ENCODE measurements around the gene QRFPR.
"Not testable (repeated sequence)": the region's sequence is repeated elsewhere in the genome, so short reads cannot be mapped to it uniquely, and the experiment has no call there.

The QRFPR gene

DNA sequence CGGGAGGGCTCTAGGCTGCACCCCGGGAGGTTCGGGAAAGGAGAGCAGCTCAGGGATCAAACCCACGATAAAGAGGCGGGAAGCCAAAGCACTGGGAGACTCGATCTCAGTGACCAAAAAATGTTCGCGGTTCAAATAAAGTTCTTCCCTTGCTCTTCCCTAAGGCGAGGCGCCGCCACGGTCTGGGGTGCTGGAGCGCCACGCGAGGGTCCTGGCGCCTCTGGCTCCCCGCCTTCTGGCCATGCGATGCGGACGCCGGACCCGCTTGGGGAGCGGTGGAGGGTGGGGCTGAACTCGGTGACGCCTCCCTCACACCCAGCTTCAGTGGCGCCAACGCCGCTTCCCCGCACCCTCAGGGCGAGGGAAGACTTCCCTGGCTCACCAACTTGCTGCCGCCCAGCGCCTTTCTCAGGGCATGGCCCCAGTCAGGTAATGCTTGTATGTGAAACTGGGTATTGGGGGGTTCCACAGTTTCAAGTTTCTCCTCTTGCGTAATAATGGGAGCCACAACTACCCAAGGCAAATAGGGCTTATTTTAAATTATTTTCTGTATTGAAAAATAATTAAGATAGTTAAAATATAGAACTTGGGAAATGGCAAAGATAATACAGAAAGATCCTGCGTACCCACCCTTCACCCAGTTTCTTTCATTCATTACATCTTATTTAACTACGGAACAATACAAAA is at the start of gene QRFPR:
QRFPR (minus strand) TSS at position 243 of the 687 bp plus-strand sequence. CDS start 371 bp downstream, outside the sequence.
- no peak for TF ChIP-seq ZFX (IDR thresholded peaks at IDR 0.05; ENCODE audit: borderline replicate concordance)
- TF ChIP-seq, protein P1, sequence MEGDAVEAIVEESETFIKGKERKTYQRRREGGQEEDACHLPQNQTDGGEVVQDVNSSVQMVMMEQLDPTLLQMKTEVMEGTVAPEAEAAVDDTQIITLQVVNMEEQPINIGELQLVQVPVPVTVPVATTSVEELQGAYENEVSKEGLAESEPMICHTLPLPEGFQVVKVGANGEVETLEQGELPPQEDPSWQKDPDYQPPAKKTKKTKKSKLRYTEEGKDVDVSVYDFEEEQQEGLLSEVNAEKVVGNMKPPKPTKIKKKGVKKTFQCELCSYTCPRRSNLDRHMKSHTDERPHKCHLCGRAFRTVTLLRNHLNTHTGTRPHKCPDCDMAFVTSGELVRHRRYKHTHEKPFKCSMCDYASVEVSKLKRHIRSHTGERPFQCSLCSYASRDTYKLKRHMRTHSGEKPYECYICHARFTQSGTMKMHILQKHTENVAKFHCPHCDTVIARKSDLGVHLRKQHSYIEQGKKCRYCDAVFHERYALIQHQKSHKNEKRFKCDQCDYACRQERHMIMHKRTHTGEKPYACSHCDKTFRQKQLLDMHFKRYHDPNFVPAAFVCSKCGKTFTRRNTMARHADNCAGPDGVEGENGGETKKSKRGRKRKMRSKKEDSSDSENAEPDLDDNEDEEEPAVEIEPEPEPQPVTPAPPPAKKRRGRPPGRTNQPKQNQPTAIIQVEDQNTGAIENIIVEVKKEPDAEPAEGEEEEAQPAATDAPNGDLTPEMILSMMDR (IDR thresholded peaks at IDR 0.05) = no peak
- no peak within 1 kb of the TSS for H3K27ac ChIP-seq

DNA sequence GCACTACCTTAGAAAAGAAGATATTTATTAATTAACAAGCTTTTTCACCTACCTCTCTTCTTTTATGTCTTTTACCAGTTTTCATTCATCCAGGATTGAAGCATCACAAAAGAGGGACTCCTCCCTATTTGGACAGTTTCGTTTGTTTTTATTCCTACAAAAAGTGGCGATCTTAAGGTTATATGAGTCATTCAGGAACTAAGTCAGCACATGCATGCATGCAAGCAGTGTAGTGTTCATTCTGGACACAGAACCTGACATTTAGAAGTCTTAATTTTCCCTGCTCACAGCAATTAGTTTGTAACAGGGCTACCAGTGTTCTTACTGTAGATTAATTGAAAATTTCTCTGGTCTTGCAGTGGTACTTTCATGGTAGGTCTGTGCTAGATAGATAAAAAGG is 47.9 kb upstream of the QRFPR start:
- no peak for TF ChIP-seq ZFX (IDR thresholded peaks at IDR 0.05; ENCODE audit: borderline replicate concordance)
- TF ChIP-seq, protein P1 (IDR thresholded peaks at IDR 0.05) = no peak
- H3K27ac ChIP-seq = no peak overlapping the region

DNA sequence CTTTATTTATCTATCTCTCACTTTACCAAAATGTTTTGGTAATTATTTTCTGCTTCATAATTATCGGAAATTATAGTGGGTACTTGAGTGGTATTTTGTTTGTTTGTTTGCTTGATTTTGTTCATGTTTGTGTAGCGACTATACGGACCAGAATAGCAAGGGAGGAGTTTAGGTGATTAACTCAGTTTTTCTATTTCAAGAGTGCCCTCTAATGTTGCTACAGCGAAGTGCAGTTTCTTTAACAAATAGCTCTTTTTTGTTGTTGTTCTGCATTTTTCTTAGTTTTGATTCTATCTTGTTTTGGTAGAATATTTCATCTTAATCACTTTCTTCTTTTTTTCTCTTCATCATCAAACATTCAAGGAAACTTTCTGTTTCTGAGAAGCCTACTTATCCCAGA is 40.8 kb upstream of the QRFPR start:
- TF ChIP-seq ZFX (IDR thresholded peaks at IDR 0.05; ENCODE audit: borderline replicate concordance) = no peak
- TF ChIP-seq, protein P1 (IDR thresholded peaks at IDR 0.05) = peak; percentile 55
- no peak overlapping the region for H3K27ac ChIP-seq

DNA sequence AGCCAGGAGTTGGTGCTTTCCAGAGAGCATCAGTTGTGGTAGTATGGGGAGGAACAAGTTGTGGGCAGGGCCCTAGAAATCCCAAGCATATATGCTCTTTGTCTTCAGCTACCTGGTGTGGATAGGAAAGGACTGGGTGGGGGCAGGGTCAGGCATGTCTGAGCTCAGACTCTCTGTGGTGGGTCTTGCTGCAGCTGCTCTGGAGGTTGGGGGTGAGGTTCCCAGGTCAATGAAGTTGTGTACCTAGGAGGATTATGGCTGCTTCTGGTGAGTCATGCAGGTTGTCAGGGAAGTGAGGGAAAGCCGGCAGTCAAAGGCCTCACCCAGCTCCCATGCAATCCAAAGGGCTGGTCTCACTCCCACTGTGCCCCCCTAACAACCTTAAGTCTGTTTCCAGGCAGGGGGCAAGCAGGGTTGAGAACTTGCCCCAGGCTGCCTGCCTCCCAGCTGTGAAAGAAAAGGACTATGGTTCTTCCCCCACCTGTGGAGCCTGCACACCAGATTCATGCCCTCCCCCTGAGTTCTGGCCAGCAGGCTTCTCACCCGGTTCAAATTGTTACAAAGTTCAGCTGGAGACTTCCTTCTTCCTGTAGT is 30.4 kb upstream of the QRFPR start:
- TF ChIP-seq ZFX (IDR thresholded peaks at IDR 0.05; ENCODE audit: borderline replicate concordance) = no peak
- TF ChIP-seq, protein P1 (IDR thresholded peaks at IDR 0.05) = no peak
- H3K27ac ChIP-seq = no peak overlapping the region

DNA sequence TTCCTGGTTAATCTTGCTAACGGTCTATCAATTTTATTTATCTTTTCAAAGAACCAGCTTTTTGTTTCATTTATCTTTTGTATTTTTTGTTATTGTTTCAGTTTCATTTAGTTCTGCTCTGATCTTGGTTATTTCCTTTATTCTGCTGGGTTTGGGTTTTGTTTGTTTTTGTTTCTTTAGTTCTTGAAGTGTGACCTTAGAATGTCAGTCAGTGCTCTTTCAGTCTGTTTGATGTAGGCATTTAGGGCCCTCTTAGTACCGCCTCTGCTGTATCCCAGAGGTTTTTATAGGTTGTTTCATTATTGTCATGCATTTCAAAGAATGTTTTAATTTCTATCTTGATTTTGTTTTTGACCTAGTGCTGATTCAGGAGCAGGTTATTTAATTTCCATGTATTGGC is 27.7 kb upstream of the QRFPR start:
- H3K27ac ChIP-seq = not testable (repeated sequence)

DNA sequence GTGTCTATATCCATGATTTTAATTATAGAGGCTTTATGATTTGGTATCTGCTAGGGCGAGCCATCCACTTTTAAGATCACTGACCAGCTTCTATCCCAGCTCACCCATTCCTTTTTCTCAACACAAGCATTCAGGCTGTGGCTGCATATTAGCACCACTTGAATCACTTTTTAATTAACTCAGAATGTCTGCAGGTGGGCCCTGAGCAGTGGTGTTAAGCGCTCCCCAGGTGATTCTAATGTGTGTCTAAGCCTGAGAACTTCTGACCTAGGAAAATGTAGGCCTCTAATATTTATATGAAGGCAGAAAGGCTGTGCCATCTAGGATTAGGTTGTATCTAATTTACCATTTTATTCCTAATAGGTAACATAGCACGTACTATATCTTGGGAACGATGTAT is 19.8 kb upstream of the QRFPR start:
- no peak overlapping the region for H3K27ac ChIP-seq
- TF ChIP-seq, protein P1 (IDR thresholded peaks at IDR 0.05) = no peak
- TF ChIP-seq ZFX (IDR thresholded peaks at IDR 0.05; ENCODE audit: borderline replicate concordance) = no peak

DNA sequence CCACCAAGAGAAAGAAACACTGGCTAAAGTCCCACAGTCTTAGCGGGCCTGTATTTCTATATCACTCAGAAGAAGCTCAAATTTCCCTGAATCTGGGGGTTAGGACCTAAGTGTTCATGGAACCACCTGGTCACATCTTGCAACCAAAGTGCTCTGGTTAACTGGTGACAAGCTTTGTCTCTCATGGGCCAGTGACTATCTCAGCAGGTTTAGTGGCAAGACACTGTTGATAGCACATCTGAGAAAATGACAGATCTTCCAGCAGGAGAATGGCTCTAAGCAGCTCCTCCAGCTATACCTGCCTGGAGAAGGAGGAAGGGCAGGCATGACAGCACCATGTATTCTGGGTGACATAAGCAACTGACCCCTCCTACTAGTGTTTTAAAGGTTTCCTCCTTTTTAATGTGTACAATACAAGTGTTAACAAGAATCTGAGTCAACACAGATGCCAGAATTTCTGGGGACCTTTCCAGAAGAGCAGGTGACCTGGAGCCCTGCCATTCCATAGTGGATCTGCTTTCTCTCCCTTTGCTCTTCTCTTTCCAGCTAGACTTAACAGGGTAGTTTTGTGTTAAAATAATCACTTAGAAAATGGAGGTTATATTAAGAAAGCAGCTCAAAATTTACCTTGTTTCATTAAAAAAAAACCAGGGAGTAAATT is 17.3 kb upstream of the QRFPR start:
- TF ChIP-seq ZFX (IDR thresholded peaks at IDR 0.05; ENCODE audit: borderline replicate concordance) = no peak
- TF ChIP-seq, protein P1 (IDR thresholded peaks at IDR 0.05) = no peak

More for the DNA sequence above, 17.3 kb upstream of the QRFPR start:
- no peak overlapping the region for H3K27ac ChIP-seq
